PC-9 (cell line): ENCODE results near the gene ZNF609.

Experiments
- EZH2 ChIP-seq: fragments of 200-600 bp; sonication (generic); IDR thresholded peaks from 2 replicates; pipeline ENCODE4 v1.8.0; 2017; ENCODE audit warnings: antibody characterized with exemption, low read depth
- TF ChIP-seq, protein P1 (sequence below): fragments of 200-600 bp; sonication (generic); conservative IDR thresholded peaks from 2 replicates; pipeline ENCODE4 v1.6.1; 2017; ENCODE audit warnings: mixed run types, antibody characterized with exemption, mild to moderate bottlenecking, moderate library complexity

DNA sequence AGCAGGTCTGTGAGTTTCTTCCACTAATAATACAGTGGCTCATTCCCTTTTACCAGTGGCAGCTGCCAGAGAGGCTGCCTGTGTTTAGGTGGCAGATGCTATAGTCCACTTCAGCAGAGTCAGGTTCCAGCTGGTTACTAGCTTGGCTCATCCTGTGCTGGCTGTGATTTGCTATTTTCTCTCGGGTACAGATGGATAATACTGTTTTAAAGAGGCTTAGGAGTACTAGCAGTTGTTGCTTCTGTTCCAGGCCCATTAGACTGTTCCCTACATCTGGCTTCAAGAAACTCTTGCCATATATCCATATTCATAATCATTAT is 41.0 kb downstream of the ZNF609 start:
- TF ChIP-seq, protein P1, sequence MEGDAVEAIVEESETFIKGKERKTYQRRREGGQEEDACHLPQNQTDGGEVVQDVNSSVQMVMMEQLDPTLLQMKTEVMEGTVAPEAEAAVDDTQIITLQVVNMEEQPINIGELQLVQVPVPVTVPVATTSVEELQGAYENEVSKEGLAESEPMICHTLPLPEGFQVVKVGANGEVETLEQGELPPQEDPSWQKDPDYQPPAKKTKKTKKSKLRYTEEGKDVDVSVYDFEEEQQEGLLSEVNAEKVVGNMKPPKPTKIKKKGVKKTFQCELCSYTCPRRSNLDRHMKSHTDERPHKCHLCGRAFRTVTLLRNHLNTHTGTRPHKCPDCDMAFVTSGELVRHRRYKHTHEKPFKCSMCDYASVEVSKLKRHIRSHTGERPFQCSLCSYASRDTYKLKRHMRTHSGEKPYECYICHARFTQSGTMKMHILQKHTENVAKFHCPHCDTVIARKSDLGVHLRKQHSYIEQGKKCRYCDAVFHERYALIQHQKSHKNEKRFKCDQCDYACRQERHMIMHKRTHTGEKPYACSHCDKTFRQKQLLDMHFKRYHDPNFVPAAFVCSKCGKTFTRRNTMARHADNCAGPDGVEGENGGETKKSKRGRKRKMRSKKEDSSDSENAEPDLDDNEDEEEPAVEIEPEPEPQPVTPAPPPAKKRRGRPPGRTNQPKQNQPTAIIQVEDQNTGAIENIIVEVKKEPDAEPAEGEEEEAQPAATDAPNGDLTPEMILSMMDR: no peak
- no peak for TF ChIP-seq EZH2
